HepG2 (cell line): ENCODE results near the gene TRIO.

Source experiments
- DPF2 ChIP-seq: sonication (generic); formaldehyde crosslinking; IDR thresholded peaks from 2 replicates; pipeline ENCODE4 v1.4.0; 2020; ENCODE audit warnings: mild to moderate bottlenecking, low read depth, missing genetic modification reagents, borderline replicate concordance
- FOXM1 ChIP-seq: sonication (generic); formaldehyde crosslinking; IDR thresholded peaks from 2 replicates; pipeline ENCODE4 v1.5.0; 2020; ENCODE audit warnings: missing genetic modification reagents
- MXI1 ChIP-seq: IDR thresholded peaks from 3 replicates; pipeline ENCODE4 v1.6.1; 2012; ENCODE audit warnings: low read depth, low read length, inconsistent platforms, borderline replicate concordance
- POLR2AphosphoS5 ChIP-seq: IDR thresholded peaks from 2 replicates; pipeline ENCODE4 v1.6.1; 2012; ENCODE audit warnings: low read depth, low read length
- RNF2 ChIP-seq: fragments of 450-650 bp; conservative IDR thresholded peaks from 2 replicates; pipeline ENCODE4 v1.6.1; 2016; ENCODE audit warnings: low read depth
- ZNF432 ChIP-seq: sonication (generic); formaldehyde crosslinking; IDR thresholded peaks from 2 replicates; pipeline ENCODE4 v1.5.0; 2020; ENCODE audit warnings: missing genetic modification reagents, mild to moderate bottlenecking, borderline replicate concordance
- TF ChIP-seq, protein P1 (sequence below): sonication (generic); formaldehyde crosslinking; IDR thresholded peaks from 2 replicates; pipeline ENCODE4 v1.5.0; 2020; ENCODE audit warnings: mild to moderate bottlenecking, missing genetic modification reagents, moderate library complexity
- TF ChIP-seq, protein P2 (sequence below): sonication (generic); formaldehyde crosslinking; IDR thresholded peaks from 2 replicates; pipeline ENCODE4 v1.5.1; 2020; ENCODE audit warnings: mild to moderate bottlenecking, missing genetic modification reagents, moderate library complexity
- TF ChIP-seq, protein P3 (sequence below): sonication (generic); formaldehyde crosslinking; conservative IDR thresholded peaks from 2 replicates; pipeline ENCODE4 v1.4.0; 2020; ENCODE audit warnings: mild to moderate bottlenecking, missing genetic modification reagents, moderate library complexity

DNA sequence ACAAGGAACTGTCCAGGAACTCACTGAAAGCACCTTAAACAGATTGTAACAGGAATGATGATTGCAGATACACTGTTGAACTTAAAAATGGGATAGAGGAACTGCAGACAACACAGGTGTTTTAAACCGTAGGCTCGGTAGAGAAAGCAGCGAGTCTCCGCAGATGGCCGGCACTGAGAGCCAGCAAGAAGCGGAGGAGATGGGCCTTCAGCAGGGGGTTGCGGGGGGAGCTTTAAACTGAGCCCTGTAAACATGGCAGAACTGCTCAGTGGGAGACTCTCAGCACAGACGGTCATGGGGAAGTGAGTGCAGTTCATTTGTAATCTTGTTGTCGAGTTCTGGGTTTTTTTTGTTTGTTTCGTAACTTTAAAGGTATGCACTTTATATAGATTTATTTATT lies 283.4 kb downstream of the TRIO start:
- TF ChIP-seq, protein P1, sequence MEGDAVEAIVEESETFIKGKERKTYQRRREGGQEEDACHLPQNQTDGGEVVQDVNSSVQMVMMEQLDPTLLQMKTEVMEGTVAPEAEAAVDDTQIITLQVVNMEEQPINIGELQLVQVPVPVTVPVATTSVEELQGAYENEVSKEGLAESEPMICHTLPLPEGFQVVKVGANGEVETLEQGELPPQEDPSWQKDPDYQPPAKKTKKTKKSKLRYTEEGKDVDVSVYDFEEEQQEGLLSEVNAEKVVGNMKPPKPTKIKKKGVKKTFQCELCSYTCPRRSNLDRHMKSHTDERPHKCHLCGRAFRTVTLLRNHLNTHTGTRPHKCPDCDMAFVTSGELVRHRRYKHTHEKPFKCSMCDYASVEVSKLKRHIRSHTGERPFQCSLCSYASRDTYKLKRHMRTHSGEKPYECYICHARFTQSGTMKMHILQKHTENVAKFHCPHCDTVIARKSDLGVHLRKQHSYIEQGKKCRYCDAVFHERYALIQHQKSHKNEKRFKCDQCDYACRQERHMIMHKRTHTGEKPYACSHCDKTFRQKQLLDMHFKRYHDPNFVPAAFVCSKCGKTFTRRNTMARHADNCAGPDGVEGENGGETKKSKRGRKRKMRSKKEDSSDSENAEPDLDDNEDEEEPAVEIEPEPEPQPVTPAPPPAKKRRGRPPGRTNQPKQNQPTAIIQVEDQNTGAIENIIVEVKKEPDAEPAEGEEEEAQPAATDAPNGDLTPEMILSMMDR (CRISPR knock-in tag): no peak
- no peak for TF ChIP-seq FOXM1
- TF ChIP-seq MXI1: no peak
- TF ChIP-seq, protein P2, sequence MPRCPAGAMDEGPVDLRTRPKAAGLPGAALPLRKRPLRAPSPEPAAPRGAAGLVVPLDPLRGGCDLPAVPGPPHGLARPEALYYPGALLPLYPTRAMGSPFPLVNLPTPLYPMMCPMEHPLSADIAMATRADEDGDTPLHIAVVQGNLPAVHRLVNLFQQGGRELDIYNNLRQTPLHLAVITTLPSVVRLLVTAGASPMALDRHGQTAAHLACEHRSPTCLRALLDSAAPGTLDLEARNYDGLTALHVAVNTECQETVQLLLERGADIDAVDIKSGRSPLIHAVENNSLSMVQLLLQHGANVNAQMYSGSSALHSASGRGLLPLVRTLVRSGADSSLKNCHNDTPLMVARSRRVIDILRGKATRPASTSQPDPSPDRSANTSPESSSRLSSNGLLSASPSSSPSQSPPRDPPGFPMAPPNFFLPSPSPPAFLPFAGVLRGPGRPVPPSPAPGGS (CRISPR knock-in tag): no peak
- no peak for TF ChIP-seq POLR2AphosphoS5
- TF ChIP-seq, protein P3, sequence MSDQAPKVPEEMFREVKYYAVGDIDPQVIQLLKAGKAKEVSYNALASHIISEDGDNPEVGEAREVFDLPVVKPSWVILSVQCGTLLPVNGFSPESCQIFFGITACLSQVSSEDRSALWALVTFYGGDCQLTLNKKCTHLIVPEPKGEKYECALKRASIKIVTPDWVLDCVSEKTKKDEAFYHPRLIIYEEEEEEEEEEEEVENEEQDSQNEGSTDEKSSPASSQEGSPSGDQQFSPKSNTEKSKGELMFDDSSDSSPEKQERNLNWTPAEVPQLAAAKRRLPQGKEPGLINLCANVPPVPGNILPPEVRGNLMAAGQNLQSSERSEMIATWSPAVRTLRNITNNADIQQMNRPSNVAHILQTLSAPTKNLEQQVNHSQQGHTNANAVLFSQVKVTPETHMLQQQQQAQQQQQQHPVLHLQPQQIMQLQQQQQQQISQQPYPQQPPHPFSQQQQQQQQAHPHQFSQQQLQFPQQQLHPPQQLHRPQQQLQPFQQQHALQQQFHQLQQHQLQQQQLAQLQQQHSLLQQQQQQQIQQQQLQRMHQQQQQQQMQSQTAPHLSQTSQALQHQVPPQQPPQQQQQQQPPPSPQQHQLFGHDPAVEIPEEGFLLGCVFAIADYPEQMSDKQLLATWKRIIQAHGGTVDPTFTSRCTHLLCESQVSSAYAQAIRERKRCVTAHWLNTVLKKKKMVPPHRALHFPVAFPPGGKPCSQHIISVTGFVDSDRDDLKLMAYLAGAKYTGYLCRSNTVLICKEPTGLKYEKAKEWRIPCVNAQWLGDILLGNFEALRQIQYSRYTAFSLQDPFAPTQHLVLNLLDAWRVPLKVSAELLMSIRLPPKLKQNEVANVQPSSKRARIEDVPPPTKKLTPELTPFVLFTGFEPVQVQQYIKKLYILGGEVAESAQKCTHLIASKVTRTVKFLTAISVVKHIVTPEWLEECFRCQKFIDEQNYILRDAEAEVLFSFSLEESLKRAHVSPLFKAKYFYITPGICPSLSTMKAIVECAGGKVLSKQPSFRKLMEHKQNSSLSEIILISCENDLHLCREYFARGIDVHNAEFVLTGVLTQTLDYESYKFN: no peak
- TF ChIP-seq DPF2 (CRISPR knock-in tag): no peak
- no peak for TF ChIP-seq RNF2
- no peak for TF ChIP-seq ZNF432 (CRISPR knock-in tag)
